Upper lobe of right lung (tissue), 1 donor: ENCODE results near the gene RBM38. TPM values are rescaled to one million over a fixed set of nuclear protein-coding genes. Genes with fewer than 3 reads are reported as not detected.

Experiments
- ATAC-seq: fragments of 200-7000 bp; cut with Tn5 transposase; one replicate; pipeline ENCODE4 v1.9.1; 2020; ENCODE audit warnings: mild to moderate bottlenecking, moderate library complexity
- DNase-seq: peaks from one replicate; pipeline ENCODE4 v3.0.0-alpha.2; 2020
- H3K27ac ChIP-seq: fragments of 200-600 bp; one replicate; pipeline ENCODE4 v1.8.0; 2022
- H3K27me3 ChIP-seq: fragments of 200-600 bp; one replicate; pipeline ENCODE4 v1.8.0; 2022; ENCODE audit warnings: mild to moderate bottlenecking
- H3K36me3 ChIP-seq: fragments of 200-600 bp; one replicate; pipeline ENCODE4 v1.8.0; 2022
- H3K4me1 ChIP-seq: fragments of 200-600 bp; one replicate; pipeline ENCODE4 v1.8.0; 2022
- H3K4me3 ChIP-seq: fragments of 200-600 bp; one replicate; pipeline ENCODE4 v1.8.0; 2022; ENCODE audit warnings: mild to moderate bottlenecking
- H3K9me3 ChIP-seq: fragments of 200-600 bp; one replicate; pipeline ENCODE4 v1.8.0; 2022
- CTCF ChIP-seq: fragments of 200-600 bp; IDR thresholded peaks from one replicate; pipeline ENCODE4 v1.8.0; 2022; ENCODE audit warnings: antibody characterized with exemption
- intact Hi-C: fragments of 100-400 bp; cut with DNase I; formaldehyde crosslinking; loops from one replicate; pipeline ENCODE4 v1.11.0; 2022
- total RNA-seq: library from RNA; stranded (reverse); fragmentation: NEBNext Ultra II Directional; extraction: Animal tissue kit (Norgen Biotek cat#: 25700); gene quantifications from one replicate; pipeline ENCODE4 v1.2.1, GENCODE V29; 2021
- donor health status: DM: no; HTN: yes; CAD: no; lungs with severe emphysema.

The RBM38 gene
- total RNA-seq, 1 donor from 2014 or later, result 13.4 TPM

DNA sequence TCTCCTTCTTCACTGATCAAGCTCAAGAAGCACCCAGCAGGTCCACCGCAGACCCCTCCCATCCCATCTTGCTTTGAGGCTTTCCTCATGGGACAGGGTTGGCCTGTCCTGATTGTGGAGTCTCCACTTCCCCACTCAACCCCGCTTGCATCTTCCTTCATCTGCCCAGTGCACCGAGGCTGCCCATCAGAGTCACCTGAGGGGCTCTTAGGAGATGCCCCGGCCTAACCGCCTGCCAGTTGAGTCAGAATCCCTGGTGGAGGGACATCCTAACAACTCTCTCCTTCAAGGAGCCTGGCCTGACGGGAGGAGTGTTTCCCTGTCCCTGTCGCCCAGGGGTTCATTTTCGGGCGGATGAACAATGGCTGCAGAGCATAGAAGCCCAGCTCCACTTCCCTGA lies 46.1 kb downstream of the RBM38 start:
- Histone ChIP-seq H3K9me3 (no peaks in the 10 kb centered on the region), H3K4me1 (peaks cover 42% of the 10 kb centered on the region), H3K4me3 (no peak overlapping the region), H3K27ac (no peak overlapping the region), H3K36me3 (no peaks in the 10 kb centered on the region), H3K27me3 (no peaks in the 10 kb centered on the region)
- intact Hi-C loops, result no loop called here
- ATAC-seq (no peak), DNase-seq (no peak)
- TF ChIP-seq CTCF, result no peak

DNA sequence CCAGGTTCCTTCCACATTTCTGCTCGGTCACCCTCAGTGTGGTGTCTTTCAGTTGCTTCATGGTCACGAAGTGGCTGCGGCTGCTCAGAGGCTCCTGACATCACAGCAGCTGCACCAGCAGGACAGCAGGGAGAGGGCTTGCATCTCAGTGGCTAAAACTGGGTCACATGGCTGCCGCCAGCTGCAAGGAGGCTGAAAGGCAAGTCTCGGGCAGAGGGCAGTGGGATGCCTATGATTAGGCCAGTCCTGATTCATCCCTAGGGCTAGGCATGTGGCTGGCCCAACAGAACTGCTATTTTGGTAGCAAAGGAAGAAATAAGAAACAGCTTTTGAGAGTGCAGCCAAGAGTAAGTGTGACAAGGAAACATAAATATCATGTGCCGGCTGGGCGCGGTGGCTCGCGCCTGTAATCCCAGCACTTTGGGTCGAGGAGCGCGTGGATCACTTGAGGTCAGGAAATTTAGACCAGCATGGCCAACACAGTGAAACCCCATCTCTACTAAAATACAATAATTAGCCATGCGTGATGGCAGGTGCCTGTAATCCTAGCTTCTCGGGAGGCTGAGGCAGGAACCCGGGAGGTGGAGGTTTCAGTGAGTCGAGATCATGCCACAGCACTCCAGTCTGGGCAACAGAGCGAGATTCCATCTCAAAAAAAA lies 46.6 kb downstream of the RBM38 start:
- H3K27ac ChIP-seq, result no peak overlapping the region
- H3K36me3 ChIP-seq, result no peaks in the 10 kb centered on the region
- ATAC-seq (no peak), DNase-seq (no peak)
- H3K4me3 ChIP-seq, result no peak overlapping the region
- H3K9me3 ChIP-seq, result no peaks in the 10 kb centered on the region
- H3K4me1 ChIP-seq, result peaks cover 36% of the 10 kb centered on the region
- no peaks in the 10 kb centered on the region for H3K27me3 ChIP-seq
- TF ChIP-seq CTCF, result no peak
- intact Hi-C loops, result no loop called here

- TF ChIP-seq CTCF, result no peak
- no peak for DNase-seq
Observed at GRCh38 chr20:57438552-57438951, 47.4 kb downstream of the RBM38 start.

GRCh38 chr20:57439432-57439831 lies 48.2 kb downstream of the RBM38 start:
- Histone ChIP-seq H3K27me3 (no peaks in the 10 kb centered on the region), H3K9me3 (no peaks in the 10 kb centered on the region), H3K27ac (peak overlapping the region; percentile 66), H3K4me3 (no peak overlapping the region), H3K4me1 (peaks cover 28% of the 10 kb centered on the region), H3K36me3 (no peaks in the 10 kb centered on the region)
- ATAC-seq, result peak; percentile 83
- no peak for TF ChIP-seq CTCF
- intact Hi-C loops, result no loop called here
- DNase-seq, result peak; percentile 94

More at GRCh38 chr20:57438552-57438951, 47.4 kb downstream of the RBM38 start:
- Histone ChIP-seq H3K27me3 (no peaks in the 10 kb centered on the region), H3K9me3 (no peaks in the 10 kb centered on the region), H3K36me3 (no peaks in the 10 kb centered on the region), H3K4me1 (peaks cover 29% of the 10 kb centered on the region), H3K4me3 (no peak overlapping the region), H3K27ac (peak overlapping the region; percentile 2)
- ATAC-seq, result peak; percentile 37
- intact Hi-C loops, result no loop called here

- Histone ChIP-seq H3K4me3 (no peak overlapping the region), H3K4me1 (peaks cover 28% of the 10 kb centered on the region), H3K27ac (peak overlapping the region; percentile 66), H3K36me3 (no peaks in the 10 kb centered on the region), H3K27me3 (no peaks in the 10 kb centered on the region), H3K9me3 (no peaks in the 10 kb centered on the region)
- ATAC-seq (no peak), DNase-seq (no peak)
- no peak for TF ChIP-seq CTCF
- intact Hi-C loops, result no loop called here
Observed at GRCh38 chr20:57439993-57440392, 48.8 kb downstream of the RBM38 start.
